Esophagus muscularis mucosa (tissue), 4 donors: ENCODE data around the gene ANKRD11. TPM values are rescaled to one million over a fixed set of nuclear protein-coding genes. Genes with fewer than 3 reads are reported as not detected.
A peak's percentile ranks its signal among the peaks of the same experiment; 100 is the strongest.

ENCODE experiments used
- DNase-seq: peaks from one replicate; pipeline ENCODE4 v3.0.0-alpha.2; 2017; ENCODE audit errors: extremely low spot score
- H3K27ac ChIP-seq, 4 donors: fragments of 200-600 bp; sonication (generic); replicated peaks in 1 of 4; 1 replicate in 3 of 4; 2 replicates in 1 of 4; pipeline ENCODE4 v1.5.1; 2016 to 2019; ENCODE audit warnings: mild to moderate bottlenecking in 1 of 4
- H3K27me3 ChIP-seq, 4 donors: fragments of 200-600 bp; sonication (generic); one replicate each; pipeline versions ENCODE4 v1.5.1 to v1.6.0; 2016 to 2019
- H3K36me3 ChIP-seq, 4 donors: fragments of 200-600 bp; sonication (generic); one replicate each; pipeline ENCODE4 v1.5.1; 2016 to 2019
- H3K4me1 ChIP-seq, 4 donors: fragments of 200-600 bp; sonication (generic); one replicate each; pipeline ENCODE4 v1.5.1; 2016 to 2019
- H3K4me3 ChIP-seq, 4 donors: fragments of 200-600 bp; sonication (generic); 1 replicate in 2 of 4; 2 replicates in 2 of 4; pipeline ENCODE4 v1.5.1; 2016 to 2019; ENCODE audit warnings: mild to moderate bottlenecking in 4 of 4, moderate library complexity in 1 of 4
- H3K9me3 ChIP-seq, 4 donors: fragments of 200-600 bp; sonication (generic); 1 replicate in 3 of 4; 2 replicates in 1 of 4; pipeline ENCODE4 v1.5.1; 2016 to 2019
- CTCF ChIP-seq, 3 experiments: fragments of 200-600 bp in 2 of 3; fragments of 450-650 bp in 1 of 3; sonication (generic) in 2 of 3; IDR thresholded peaks; one replicate each; pipeline ENCODE4 v1.5.1; 2017 to 2019; ENCODE audit warnings: antibody characterized with exemption in 3 of 3, mild to moderate bottlenecking in 2 of 3, moderate library complexity in 1 of 3
- EP300 ChIP-seq: sonication (generic); formaldehyde crosslinking; IDR thresholded peaks from one replicate; pipeline ENCODE4 v1.6.1; 2017; ENCODE audit warnings: antibody characterized with exemption
- POLR2A ChIP-seq: fragments of 450-650 bp; IDR thresholded peaks from one replicate; pipeline ENCODE4 v1.6.1; 2017; ENCODE audit warnings: antibody characterized with exemption, moderate library complexity, mild to moderate bottlenecking, low read depth
- POLR2AphosphoS5 ChIP-seq, 2 donors: sonication (generic); formaldehyde crosslinking; IDR thresholded peaks; one replicate each; pipeline ENCODE4 v1.6.1; 2017; ENCODE audit warnings: antibody characterized with exemption in 2 of 2
- WGBS: methylation state at CpG from one replicate; pipeline ENCODE4 v1.1.5; 2018; 5-methylcytosine and 5-hydroxymethylcytosine counted together
- intact Hi-C: fragments of 100-400 bp; cut with DNase I; formaldehyde crosslinking; loops from one replicate; pipeline ENCODE4 v1.15.1; 2023
- total RNA-seq, 4 donors: library from RNA; depleted of rRNA; stranded (reverse); fragments of >200 nt; gene quantifications; one replicate each; pipeline versions ENCODE4 v1.1.0 to v1.2.1, GENCODE V29; 2016

Gene ANKRD11
- total RNA-seq = 100 to 1,000 TPM in 3 of 4 donors, 10 to 100 TPM in 1; 60.8 to 119 (median 105) TPM

DNA sequence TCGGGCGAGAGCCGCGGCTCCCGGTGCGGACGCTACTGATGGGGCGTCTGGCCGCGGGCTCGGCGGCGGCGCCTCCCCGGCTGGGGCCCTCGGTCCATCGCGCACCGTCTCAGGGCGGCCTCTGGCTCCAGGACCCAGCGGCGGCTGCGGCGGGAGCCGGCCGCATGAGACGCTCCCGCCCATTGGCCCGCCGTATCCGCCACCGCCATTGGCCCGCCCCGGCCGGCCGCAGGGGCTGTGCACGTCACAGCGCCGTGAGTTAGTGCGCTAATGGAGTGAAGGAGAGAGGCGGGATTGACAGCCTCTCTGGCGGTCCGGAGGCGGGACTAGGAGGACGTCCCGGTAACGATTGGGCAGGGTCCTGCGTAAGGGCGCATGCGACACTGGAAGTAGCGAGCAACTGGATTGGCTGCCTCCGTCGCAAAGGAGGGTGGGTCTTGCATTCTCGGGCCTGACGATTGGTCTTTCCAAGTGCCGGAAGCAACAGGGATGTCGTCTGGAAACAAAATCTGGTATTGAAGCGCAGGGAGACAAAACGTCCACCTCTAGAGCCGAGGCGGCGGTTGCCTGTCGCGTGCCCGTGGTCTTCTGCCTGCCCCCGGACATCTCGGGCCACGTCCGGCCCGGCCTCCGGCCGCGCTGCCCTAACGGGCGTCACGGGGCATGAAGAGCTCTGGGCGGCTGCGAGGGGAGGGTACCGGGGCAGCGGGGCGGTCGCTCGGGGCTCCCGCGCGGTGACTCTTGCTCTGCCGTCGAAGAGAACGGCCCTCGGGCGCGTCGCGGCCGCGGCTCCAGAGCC lies at the start of gene ANKRD11:
Gene ANKRD11, minus strand, starts transcription at position 123 of the 799 bp plus-strand sequence. CDS start 173,542 bp downstream, outside the sequence.
- Histone ChIP-seq H3K27ac (peak within 1 kb of the TSS; percentile 98 to 100 (median 99)), H3K9me3 (no peaks in the 10 kb centered on the region), H3K4me3 (peak within 1 kb of the TSS; percentile 75 to 98 (median 86)), H3K36me3 (peaks cover 0 to 7% (median 0%) of the 10 kb centered on the region in 4 donors), H3K27me3 (no peaks in the 10 kb centered on the region), H3K4me1 (peaks cover 42 to 54% (median 50%) of the 10 kb centered on the region in 4 donors)
- peak; percentile 100 for DNase-seq
- TF ChIP-seq EP300 (no peak), POLR2AphosphoS5 (IDR thresholded peaks at IDR 0.05) (peak; percentile 90 to 91), CTCF (IDR thresholded peaks at IDR 0.05) (peak in 1 of 3 experiments; percentile 20), POLR2A (peak; percentile 67)
- intact Hi-C loops = loop anchor here (5.0 kb wide), 1 partner anchor 158 kb away; no protein-coding TSS in a partner anchor
- WGBS = 0% methylated on average over 17 of the region's 96 CpGs

DNA sequence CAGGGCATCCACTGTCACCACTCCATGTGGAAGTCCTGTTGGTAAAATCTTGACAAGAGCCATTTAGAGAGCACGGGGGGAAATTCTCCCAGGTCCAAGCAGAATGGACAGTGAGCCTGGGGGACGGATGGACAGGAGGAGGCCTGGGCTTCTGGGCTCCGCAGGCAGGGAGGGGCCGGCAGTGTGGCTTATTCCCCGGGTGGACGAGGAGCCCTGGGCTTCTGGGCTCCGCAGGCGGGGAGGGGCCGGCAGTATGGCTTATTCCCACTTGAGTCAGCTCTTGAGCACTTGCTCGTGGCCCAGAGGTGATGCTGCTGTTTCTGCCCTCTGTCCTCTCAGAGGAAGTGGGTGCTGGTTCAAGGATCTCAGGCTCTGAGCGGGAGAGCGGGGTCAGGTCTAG lies 47.9 kb upstream of the ANKRD11 start:
- 91% methylated on average over 11 of the region's 12 CpGs for WGBS
- H3K36me3 ChIP-seq = peaks cover 41 to 76% (median 63%) of the 10 kb centered on the region in 4 donors
- no peak for DNase-seq
- TF ChIP-seq CTCF (IDR thresholded peaks at IDR 0.05) (no peak), POLR2AphosphoS5 (IDR thresholded peaks at IDR 0.05) (no peak), POLR2A (no peak), EP300 (no peak)
- no peaks in the 10 kb centered on the region for H3K9me3 ChIP-seq
- no peak overlapping the region for H3K27ac ChIP-seq
- peaks cover 6 to 18% (median 13%) of the 10 kb centered on the region in 4 donors for H3K4me1 ChIP-seq
- H3K4me3 ChIP-seq = no peak overlapping the region
- no peaks in the 10 kb centered on the region for H3K27me3 ChIP-seq
- intact Hi-C loops = no loop called here

- no peak for DNase-seq
- Histone ChIP-seq H3K27me3 (no peaks in the 10 kb centered on the region), H3K36me3 (peaks cover 44 to 83% (median 70%) of the 10 kb centered on the region in 4 donors), H3K9me3 (no peaks in the 10 kb centered on the region), H3K4me1 (peaks cover 6 to 17% (median 13%) of the 10 kb centered on the region in 4 donors), H3K4me3 (no peak overlapping the region), H3K27ac (no peak overlapping the region)
- intact Hi-C loops = no loop called here
- TF ChIP-seq EP300 (no peak), POLR2AphosphoS5 (IDR thresholded peaks at IDR 0.05) (no peak), POLR2A (no peak), CTCF (IDR thresholded peaks at IDR 0.05) (no peak)
- 93% methylated on average over 7 of the region's 7 CpGs for WGBS
These were observed 47.2 kb upstream of the ANKRD11 start for GRCh38 chr16:89537549-89537925.

DNA sequence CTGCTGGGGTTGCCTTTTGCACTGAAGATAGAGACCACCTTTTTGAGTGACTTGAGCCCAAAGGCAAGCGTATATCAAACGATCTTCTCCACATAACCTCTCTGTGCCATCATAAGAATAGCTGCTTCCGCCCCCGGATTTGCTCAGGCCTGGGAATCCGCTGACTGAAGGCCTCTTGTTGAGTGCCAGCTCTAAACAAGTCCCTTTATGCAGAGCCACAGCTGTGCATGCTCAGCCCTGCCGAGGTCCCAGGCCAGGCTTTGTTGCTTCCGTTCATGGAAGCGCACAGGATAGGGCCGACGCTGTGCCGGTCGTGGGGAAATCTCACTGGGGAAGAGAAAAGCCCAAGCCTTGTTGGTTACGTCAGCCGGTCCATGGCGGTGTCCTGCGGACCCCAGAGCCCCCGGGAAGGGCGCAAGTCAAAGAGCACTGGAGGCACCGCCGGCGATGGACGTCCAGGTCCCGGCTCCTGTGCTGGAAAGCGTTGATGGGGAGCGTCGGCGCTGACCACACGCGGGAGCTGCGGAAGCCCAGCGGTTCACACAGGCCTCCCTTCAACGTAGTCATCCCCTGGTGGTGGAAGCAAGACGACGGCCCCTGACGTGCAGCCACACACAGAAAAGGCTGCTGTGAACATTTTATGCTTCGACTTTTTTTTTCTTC lies 46.7 kb upstream of the ANKRD11 start:
- no peak for TF ChIP-seq POLR2AphosphoS5 (IDR thresholded peaks at IDR 0.05)
- TF ChIP-seq EP300 = no peak
- Histone ChIP-seq H3K4me3 (no peak overlapping the region), H3K27me3 (no peaks in the 10 kb centered on the region), H3K4me1 (peaks cover 4 to 12% (median 10%) of the 10 kb centered on the region in 4 donors), H3K27ac (no peak overlapping the region), H3K9me3 (no peaks in the 10 kb centered on the region), H3K36me3 (peaks cover 49 to 86% (median 74%) of the 10 kb centered on the region in 4 donors)
- WGBS = 88% methylated on average over 22 of the region's 36 CpGs
- DNase-seq = no peak
- intact Hi-C loops = no loop called here

- no peaks in the 10 kb centered on the region for H3K27me3 ChIP-seq
- peaks cover 0 to 9% (median 6%) of the 10 kb centered on the region in 4 donors for H3K4me1 ChIP-seq
- H3K36me3 ChIP-seq = peaks cover 56 to 86% (median 78%) of the 10 kb centered on the region in 4 donors
- no peaks in the 10 kb centered on the region for H3K9me3 ChIP-seq
- TF ChIP-seq EP300 = no peak
- no peak for TF ChIP-seq CTCF (IDR thresholded peaks at IDR 0.05)
- TF ChIP-seq POLR2AphosphoS5 (IDR thresholded peaks at IDR 0.05) = no peak
- no peak for TF ChIP-seq POLR2A
- intact Hi-C loops = no loop called here
- no peak overlapping the region for H3K27ac ChIP-seq
- no peak overlapping the region for H3K4me3 ChIP-seq
- DNase-seq = no peak
- WGBS = 92% methylated on average over 24 of the region's 24 CpGs
These were observed 46.0 kb upstream of the ANKRD11 start for GRCh38 chr16:89536371-89536770.
